C4-2B (cell line): ENCODE results near the gene ZNF692.

Source experiments
- ZFX ChIP-seq: fragments of 450-650 bp; IDR thresholded peaks from 2 replicates; pipeline ENCODE4 v1.6.1; 2017
- TF ChIP-seq, protein P1 (sequence below): fragments of 450-650 bp; conservative IDR thresholded peaks from 2 replicates; pipeline ENCODE4 v1.5.1; 2017; ENCODE audit warnings: mild to moderate bottlenecking

DNA sequence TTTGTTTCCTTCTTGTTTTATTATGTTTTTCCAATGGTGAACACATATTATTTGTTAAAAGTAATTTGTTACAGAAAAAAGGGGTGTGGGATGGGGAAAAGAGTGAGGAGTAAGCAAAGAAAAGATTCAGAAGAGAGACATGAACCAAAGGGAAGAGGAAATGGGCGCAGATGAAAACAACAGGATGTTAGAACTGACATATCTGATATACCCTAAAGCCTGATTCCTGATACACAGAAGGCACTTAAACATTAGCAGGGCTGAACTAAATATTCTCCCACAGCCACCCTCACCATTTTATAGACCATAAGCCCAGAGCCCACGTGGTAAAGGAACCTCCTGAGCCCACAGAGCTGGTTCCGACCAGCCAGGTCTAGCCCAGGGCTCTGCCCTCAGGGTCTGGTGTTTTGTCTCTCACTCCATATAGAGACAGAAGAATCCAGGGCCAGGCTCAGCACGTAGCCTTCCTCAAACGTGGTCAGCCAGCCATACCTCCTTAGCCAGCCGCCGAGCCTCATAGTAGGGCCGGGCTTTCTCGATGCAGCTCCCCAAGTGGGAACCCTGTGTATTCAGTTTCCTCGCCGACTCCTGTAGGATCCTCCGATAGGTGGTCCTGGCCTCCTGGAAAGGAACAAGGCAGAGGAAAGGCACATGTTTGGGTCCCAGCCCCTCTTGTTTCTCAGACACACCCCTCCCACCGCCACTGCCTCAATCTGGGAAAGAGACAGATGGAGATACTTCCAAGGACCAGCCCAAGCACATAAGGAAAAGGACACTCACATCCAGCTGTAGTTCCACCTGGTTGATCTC, 42.6 kb downstream of the ZNF692 start:
- TF ChIP-seq, protein P1, sequence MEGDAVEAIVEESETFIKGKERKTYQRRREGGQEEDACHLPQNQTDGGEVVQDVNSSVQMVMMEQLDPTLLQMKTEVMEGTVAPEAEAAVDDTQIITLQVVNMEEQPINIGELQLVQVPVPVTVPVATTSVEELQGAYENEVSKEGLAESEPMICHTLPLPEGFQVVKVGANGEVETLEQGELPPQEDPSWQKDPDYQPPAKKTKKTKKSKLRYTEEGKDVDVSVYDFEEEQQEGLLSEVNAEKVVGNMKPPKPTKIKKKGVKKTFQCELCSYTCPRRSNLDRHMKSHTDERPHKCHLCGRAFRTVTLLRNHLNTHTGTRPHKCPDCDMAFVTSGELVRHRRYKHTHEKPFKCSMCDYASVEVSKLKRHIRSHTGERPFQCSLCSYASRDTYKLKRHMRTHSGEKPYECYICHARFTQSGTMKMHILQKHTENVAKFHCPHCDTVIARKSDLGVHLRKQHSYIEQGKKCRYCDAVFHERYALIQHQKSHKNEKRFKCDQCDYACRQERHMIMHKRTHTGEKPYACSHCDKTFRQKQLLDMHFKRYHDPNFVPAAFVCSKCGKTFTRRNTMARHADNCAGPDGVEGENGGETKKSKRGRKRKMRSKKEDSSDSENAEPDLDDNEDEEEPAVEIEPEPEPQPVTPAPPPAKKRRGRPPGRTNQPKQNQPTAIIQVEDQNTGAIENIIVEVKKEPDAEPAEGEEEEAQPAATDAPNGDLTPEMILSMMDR: no peak
- TF ChIP-seq ZFX: no peak
